Fibroblast of skin of right quadriceps (primary cell): ENCODE measurements around the gene TMEM119.
A peak's percentile ranks its signal among the peaks of the same experiment; 100 is the strongest.
"Not testable (repeated sequence)": the region's sequence is repeated elsewhere in the genome, so short reads cannot be mapped to it uniquely, and the experiment has no call there.

ENCODE experiments used
- DNase-seq: peaks from one replicate; pipeline ENCODE4 v3.0.0-alpha.2; 2013

The TMEM119 gene

DNA sequence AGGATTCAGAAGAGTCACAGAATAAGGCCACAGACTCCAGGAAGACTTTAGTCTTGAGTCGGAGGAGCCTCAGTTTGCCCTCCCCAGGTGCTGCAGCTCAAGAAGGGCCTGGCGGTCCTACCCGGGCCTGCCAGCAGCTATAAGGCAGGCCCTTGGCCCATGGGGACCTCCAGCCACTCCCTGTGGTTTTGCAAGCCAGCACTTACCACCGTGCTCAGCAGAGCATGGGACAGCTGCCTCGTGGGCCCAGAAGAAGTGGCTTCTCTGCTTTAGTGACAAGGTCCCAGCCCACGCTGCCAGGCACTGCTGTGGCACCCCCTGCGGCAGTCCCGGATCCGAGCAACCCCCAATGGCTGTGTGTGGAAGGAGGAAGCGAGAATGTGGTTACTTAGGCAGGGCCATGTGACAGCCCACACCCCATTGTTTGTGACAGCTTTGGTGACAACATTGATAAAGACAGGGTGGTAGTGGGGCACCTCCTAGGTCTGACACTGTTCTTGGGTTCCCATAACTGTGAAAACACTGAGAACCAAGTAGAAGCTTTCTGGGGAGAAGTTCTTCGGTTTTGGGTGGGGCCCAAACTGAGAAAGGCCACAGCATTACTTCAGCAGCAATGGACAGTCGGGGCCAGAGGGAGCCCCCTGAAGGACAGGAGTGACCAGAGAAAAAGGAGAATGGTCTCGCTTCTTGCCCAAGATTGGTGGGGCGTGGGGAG lies 35.8 kb upstream of the TMEM119 start, which contains the start of gene SELPLG:
TSS of gene SELPLG (minus strand) at position 361 of the 715 bp plus-strand sequence. CDS start 9,587 bp downstream, outside the sequence.
- no peak for DNase-seq

DNA sequence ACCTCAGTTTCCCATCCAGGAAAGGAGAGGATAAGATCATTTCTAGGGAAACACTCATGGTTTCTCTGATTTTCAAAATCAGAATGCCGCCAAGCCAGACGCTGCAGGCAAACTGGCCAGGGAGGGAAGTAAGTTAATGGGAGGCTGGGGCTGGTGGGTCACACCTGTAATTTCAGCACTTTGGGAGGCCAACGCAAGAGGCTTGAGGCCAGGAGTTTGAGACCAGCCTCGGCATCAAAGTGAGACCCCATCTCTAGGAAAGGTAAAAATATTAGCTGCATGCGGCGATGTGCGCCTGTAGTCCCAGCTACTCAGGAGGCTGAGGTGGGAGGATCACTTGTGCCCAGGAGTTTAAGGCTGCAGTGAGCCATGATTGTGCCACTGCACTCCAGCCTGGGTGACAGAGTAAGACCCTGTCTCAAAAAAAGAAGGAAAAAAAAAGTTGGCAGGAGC lies 35.2 kb upstream of the TMEM119 start:
- no peak for DNase-seq

DNA sequence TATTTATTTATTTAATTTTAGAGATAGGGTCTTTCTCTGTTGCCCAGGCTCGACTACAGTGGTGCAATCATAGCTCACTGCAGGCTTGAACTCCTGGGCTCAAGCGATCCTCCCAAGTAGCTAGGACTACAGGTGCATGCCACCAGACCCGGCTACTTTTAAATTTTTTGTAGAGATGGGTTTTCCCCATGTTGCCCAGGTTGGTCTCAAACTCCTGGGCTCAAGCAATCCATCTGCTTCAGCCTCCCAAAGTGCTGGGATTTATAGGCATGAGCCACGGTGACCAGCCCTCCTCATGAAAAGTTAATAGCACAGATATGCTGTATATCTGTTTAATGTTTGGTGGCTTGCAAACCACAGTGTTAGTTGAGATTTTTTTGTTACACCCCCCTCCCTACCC lies 33.4 kb upstream of the TMEM119 start:
- DNase-seq, result not testable (repeated sequence)

DNA sequence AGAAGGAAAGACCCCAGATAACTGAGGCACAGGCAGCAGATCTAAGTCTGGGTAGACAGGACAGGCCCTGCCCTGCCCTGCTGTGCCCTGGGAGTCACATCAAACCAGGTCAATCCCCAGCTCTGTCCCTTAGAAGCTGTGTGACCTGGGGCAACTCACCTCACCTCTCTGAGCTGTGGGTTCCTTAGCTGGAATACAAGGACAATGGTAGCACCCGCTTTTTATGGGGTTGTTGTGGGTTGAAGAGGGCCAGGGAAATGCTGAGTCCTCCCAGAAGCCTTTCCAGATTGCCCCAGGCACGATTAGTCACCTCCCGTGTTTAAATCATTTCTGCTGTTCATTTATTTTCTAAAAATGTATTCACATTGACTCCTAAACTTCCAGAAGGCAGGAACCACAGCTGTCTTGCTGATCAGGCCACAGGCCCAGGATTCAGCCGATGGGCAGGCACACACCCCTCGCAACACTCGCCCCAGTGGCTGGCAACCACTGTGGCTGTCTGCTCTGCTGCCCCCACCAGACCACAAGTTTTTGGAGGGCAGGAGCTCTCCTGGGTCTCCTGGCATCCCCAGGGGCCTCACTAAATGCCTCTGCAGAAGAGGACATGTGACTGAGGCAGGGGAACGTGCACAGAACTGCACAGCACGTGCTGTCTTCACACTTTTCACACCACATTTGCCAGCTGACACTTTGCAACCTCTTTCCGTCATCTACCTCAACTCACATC lies 32.8 kb upstream of the TMEM119 start:
- DNase-seq, result peak; percentile 76

- peak; percentile 87 for DNase-seq
Measured at GRCh38 chr12:108629824-108630476, 32.1 kb upstream of the TMEM119 start.

GRCh38 chr12:108629151-108629550 lies 31.3 kb upstream of the TMEM119 start:
- no peak for DNase-seq

DNA sequence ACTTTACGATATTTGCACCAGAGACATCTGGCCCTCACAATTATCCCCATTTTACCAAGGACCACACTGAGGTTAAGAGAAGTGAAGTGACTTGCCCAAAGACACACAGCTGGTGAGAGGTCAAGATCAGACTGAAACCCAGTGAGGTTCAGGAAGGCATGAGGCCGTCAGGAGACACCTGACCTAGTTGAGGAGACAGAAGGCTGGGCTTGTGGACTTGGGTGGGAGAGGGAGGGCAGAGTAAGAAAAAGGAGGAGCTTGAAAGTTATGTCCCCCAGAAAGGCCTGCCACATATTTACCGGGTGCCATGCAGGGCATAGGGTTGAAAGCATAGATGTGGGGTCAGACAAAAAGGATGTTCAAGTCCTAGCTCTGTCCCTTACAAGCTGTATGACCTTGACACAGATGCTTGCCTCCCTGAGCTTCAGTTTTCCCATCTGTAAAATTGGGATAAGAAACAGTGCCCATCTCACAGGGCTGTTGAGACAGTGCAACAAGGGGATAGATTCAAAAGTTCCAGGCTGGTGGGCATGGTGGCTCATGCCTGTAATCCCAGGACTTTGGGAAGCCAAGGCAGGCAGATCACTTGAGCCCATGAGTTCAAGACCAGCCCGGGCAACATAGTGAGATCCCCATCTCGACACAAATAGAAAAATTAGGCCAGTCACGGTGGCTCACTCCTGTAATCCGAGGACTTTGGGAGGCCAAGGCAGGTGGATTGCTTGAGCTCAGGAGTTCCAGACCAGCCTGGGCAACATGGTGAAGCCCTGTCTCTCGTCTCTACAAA lies 29.4 kb upstream of the TMEM119 start:
- DNase-seq, result no peak

DNA sequence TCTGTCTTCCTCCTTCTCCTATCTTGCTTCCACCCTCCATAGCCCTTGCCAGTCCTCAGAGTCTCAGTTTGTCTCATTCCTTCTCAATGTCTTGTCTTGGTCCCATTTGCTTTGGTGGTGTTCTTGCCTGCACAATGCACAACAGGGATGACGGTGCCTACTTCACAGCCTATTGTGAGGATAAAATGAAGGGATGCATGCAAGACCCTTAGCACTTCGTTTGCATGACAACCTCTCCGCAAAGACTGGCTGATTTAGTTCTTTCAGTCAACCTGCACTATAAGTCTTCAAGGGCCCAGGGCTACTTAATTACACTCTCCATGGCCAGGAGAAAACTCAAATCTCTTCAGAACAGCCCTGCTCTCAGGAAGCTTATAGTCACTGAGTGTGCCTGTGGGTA lies 27.3 kb upstream of the TMEM119 start:
- no peak for DNase-seq

GRCh38 chr12:108623577-108623976 lies 25.7 kb upstream of the TMEM119 start:
- DNase-seq, result no peak

GRCh38 chr12:108622921-108623514 lies 25.1 kb upstream of the TMEM119 start:
- no peak for DNase-seq

- peak; percentile 55 for DNase-seq
Measured at GRCh38 chr12:108622421-108622820, 24.5 kb upstream of the TMEM119 start.

DNA sequence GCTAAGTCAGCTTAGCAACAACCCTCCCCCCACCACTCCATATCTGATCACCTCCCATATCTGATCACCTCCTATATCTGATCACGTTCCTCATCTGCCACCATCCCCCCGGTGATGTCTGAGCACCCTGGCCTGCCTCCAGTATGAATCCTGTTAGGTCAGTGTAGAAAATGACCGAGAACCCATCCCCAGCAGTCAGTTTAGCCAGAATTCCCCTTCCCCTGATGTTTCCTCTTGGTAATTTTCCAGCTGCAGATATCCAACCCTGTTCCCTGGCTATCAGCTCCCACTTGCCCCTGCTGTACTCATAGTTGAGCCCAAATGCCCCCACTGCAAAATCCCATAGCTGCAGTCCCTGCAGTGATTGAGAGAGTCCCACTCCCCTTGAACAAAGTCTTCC lies 23.3 kb upstream of the TMEM119 start:
- DNase-seq, result no peak

DNA sequence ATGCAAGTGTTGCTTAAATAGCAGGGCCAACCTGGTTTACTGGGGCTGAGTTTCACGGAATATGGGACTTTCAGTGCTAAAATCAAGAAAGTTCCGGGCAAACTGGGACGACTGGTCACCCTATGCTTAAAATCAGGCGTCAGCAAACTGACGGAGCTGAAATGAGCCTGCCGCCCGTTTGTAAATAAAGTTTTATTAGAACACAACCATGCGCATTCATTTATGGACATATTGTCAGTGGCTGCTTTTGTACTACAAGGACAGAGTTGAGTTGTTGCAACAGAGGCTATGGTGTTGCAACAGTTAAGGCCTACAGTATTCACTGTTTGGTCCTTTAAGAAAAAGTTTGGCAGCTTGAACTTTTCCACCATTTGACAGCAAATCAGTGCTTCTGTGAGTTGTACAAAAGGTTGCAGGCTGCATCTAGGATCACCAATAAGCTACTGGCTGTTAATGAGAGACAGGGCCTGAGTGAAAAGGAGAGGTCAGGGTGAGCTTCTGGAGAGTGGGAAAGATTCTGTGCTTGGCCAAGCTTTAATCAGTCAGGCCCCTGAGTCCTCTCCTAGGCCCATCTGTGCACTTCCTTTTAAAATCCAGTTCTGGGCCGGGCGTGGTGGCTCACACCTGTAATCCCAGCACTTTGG lies 22.5 kb upstream of the TMEM119 start:
- peak; percentile 62 for DNase-seq

DNA sequence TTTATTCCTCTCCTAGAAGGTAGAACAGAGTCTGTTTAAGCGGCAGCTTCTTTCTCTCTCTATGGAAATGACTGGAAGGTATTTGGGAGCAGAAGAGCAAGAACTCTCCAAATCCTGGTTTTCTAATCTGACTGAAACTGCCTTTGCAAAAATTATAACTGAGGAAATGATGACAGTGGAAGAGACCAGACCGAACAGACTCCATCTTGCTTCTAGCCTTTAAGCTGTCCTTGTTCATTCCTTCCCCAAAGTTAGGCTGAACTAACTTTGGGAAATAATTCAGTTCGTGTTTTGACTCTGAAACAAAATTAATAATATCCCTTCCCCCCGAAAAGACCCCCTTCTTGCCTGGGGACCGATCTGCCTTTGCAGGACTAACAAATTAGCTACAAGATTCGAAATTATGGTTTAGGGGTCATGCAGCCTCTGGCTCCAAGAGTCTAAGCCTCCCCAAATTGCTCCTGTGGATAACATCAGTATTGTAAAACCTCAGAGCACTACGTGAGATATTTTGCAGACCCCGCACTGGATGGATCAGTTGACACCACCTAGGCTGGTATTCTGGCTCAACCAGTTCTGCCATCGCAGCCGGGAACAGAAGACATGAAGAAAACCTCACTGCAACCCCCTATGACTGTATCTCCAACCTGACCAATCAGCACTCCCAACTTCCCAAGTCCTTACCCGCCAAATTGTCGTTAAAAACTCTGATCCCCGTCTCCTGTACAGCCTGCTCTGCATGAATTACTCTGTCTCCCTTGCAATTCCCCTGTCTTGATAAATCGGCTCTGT lies 21.7 kb upstream of the TMEM119 start:
- DNase-seq, result no peak

DNA sequence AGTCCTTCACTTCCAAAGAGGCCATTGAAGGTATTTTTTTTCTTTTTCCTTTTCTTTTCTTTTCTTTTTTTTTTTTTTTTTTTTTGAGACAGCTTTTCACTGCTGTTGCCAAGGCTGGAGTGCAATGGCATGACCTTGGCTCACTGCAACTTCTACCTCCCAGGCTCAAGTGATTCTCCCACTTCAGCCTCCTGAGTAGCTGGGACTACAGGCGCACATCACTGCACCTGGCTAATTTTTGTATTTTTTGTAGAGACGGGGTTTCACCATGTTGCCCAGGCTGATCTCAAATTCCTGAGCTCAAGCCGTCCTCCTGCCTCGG lies 21.0 kb upstream of the TMEM119 start:
- DNase-seq, result not testable (repeated sequence)

DNA sequence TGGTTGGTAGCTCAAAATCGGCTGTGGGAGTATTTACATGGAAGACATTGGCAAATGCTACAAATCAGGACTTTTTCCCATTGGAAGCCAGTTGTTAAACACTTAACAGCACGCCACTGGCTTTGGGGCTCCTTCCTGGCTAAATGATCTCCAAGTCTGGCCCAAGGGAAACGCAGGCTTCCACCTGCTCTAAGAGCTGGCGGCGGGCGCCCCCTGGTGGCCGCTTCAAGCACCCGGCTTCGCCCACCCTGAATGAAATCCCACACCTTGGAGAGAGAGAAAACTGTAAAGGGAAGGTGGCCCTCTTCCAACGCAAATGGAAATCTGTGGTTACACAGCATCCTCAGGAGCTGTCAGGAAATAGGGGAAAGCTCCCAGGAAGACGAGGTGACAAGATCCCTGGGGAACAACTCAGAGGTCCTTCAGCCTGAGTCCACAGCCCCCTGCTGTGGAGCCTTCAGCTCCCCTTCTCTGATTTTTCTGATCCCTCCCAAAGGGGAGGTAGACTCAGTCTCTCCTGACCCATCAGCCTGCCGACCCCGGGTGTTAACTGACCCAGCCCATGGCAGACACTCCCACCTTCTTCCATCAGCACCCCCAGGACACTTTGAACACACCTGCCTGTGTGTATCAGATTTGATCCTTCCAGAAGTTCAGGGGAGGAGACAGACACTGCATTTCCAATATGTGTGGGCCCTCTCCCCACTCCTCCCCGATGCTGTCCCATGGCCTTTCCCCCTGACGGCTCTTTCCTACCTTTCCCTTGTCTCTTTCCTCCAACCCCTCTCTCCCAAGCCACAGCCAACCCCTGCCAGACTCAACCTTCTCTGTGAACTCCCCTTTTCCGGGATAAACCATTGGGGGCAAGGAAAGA lies 20.4 kb upstream of the TMEM119 start:
- peak; percentile 84 for DNase-seq

DNA sequence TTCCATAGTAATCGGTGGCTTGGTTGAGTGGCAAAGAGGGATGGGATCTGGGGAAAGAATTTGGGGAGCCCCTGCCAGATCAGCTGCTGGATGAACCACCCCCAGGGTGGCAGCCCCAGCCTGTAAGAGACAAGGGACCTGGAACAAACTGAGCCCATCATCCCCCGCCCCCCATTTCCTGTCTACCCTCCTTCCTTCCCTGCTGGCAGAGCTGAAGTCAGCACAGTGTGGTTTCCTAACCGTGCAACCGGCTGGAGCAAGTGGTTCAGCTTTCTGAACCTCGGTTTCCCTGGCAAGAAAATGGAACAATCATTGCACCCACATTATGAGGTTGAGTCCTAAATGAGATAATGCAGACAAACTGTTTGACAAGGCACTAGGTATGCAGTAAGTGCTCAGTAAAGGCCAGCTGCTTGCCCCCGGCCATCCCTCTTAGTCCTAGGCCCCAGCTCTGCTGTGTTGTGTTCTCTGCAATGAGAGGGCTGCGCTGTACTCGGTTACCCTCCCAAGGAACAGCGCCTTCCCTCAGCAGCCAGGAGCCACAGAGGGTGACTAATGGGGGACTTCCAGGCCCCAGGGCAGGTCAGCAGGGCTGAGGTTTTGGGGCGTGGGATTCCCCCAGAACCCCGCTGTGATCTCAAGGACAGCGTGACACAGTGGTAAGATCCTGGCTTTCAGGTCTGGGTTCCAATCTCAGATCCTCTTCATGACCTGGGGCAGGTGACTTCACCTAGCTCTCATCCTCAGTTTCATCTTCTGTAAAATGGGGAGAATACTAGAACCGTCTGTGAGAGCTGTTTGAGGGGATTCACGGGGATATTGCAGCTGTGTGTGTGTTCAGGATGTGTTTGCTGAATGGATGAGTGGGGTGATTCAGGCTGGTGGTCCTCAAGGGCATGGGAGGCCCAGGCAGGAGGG lies 19.3 kb upstream of the TMEM119 start:
- DNase-seq, result no peak

DNA sequence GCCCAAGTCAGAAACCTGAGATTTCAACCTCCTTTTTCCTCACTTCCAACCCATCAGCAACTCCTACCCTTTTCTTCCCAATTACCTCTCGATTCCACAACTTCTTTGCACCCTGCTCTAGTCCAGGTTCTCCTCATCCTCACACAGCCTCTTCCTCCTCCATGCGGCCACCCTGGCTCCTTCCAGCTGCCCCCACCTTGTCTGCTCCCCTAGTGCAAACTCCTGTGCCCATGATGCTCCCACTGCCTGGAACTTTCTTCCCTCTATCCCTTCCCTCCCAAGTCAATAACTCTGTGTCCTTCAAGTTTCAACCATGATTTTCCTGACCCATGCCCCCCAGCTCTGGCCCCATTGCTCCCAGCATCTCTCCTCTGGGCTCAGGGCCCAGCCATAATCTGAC lies 18.5 kb upstream of the TMEM119 start:
- no peak for DNase-seq

- no peak for DNase-seq
Measured at GRCh38 chr12:108615918-108616317, 18.0 kb upstream of the TMEM119 start.
